PFSK-1 (cell line): Measurements from ENCODE around the gene VIT.

ENCODE experiments used
- FOXP2 ChIP-seq: optimal IDR thresholded peaks from 2 replicates; pipeline ENCODE3; 2011; ENCODE audit warnings: borderline replicate concordance, control low read depth, inconsistent platforms; ENCODE audit not compliant: insufficient read depth; ENCODE audit errors: extremely low read length, extremely low read depth
- POLR2AphosphoS5 ChIP-seq: IDR thresholded peaks from 2 replicates; pipeline ENCODE4 v1.6.1; 2012; ENCODE audit warnings: low read depth, mild to moderate bottlenecking, control low read depth, low read length, moderate library complexity
- SIN3A ChIP-seq: IDR thresholded peaks from 2 replicates; pipeline ENCODE4 v1.6.1; 2012; ENCODE audit warnings: mild to moderate bottlenecking, low read length, moderate library complexity, borderline replicate concordance; ENCODE audit not compliant: insufficient read depth
- TAF1 ChIP-seq: IDR thresholded peaks from 2 replicates; pipeline ENCODE4 v1.6.1; 2012; ENCODE audit warnings: low read length, control low read depth, borderline replicate concordance; ENCODE audit not compliant: insufficient read depth
- TF ChIP-seq, protein P1 (sequence below), 2 experiments: IDR thresholded peaks; 2 replicates each; pipeline versions ENCODE4 v1.6.1 to v1.8.0; 2011 to 2012; ENCODE audit warnings: low read depth in 2 of 2, low read length in 2 of 2, control low read depth in 1 of 2, inconsistent platforms in 1 of 2, mild to moderate bottlenecking in 1 of 2, moderate library complexity in 1 of 2; ENCODE audit not compliant: insufficient read depth in 1 of 2

Gene VIT

DNA sequence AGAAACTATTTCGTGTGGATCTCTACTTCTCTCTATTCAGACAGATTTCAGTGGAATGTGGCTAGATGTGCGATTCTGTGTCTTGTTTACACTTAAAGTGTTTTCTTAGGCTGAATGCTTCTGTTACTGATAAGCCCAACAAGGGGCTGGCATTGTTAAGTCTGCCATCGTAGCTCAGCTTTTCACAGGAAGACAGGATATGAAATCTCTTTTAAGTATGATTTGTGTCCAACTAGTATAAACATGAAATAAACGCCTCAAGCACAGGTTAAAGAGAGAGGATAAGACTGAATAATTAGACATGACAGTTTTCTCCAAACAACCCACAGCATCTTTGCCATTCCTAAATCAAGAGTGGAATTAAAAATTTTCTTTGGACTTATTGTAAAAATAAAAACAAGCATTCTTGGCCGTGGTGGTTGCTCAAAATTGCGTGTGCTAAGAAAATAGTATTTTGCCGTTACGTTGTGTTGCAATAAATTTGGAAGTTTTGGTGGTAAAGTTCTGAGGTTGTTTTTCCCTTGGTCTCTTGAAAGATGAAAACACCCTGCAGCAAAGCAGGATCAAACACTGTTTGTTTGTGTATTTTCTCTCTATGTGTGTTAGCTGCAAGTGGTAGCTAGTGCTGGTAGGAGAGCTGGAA lies 1.0 kb downstream of the VIT start:
- TF ChIP-seq POLR2AphosphoS5 (no peak), FOXP2 (no peak), SIN3A (no peak), TAF1 (no peak)
- TF ChIP-seq, protein P1, sequence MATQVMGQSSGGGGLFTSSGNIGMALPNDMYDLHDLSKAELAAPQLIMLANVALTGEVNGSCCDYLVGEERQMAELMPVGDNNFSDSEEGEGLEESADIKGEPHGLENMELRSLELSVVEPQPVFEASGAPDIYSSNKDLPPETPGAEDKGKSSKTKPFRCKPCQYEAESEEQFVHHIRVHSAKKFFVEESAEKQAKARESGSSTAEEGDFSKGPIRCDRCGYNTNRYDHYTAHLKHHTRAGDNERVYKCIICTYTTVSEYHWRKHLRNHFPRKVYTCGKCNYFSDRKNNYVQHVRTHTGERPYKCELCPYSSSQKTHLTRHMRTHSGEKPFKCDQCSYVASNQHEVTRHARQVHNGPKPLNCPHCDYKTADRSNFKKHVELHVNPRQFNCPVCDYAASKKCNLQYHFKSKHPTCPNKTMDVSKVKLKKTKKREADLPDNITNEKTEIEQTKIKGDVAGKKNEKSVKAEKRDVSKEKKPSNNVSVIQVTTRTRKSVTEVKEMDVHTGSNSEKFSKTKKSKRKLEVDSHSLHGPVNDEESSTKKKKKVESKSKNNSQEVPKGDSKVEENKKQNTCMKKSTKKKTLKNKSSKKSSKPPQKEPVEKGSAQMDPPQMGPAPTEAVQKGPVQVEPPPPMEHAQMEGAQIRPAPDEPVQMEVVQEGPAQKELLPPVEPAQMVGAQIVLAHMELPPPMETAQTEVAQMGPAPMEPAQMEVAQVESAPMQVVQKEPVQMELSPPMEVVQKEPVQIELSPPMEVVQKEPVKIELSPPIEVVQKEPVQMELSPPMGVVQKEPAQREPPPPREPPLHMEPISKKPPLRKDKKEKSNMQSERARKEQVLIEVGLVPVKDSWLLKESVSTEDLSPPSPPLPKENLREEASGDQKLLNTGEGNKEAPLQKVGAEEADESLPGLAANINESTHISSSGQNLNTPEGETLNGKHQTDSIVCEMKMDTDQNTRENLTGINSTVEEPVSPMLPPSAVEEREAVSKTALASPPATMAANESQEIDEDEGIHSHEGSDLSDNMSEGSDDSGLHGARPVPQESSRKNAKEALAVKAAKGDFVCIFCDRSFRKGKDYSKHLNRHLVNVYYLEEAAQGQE (IDR thresholded peaks at IDR 0.05; ENCODE audit: insufficient read depth in 1 of 2, low read depth in 2 of 2, low read length in 2 of 2) = no peak

DNA sequence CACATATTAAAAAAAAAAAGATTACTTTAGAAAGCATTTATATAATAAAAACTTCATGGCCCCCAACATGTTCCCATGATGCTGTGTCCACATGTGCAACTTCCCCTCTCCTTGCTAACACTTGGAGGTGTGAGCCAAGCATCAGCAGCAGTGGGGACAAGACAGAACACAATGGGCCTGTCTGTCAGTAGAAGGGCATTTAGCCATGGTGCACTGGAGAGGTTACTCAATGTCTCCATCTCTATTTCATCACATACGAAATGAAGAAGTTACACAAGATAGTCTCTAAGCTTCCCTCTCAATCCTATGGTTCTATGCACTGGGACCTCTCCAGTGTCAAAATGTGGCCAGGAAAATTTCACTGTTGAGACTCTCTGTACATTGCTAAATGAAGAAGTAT lies 2.5 kb downstream of the VIT start:
- no peak for TF ChIP-seq FOXP2

DNA sequence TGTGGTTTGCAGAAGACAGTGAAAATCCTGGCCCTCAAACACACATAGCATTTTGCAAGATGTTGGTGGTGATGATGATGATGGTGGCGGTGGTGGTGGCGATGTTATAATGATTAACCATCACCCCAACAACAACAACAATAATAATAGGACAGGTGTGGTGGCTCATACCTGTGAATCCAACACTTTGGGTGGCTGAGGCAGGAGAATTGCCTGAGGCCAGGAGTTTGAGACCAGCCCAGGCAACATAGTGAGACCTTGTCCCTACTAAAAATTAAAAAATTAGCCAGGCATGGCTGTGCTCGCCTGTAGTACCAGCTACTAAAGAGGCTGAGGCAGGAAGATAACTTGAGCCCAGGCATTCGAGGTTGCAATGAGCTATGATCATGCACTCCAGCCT lies 3.8 kb downstream of the VIT start:
- TF ChIP-seq FOXP2 (no peak), SIN3A (no peak), POLR2AphosphoS5 (no peak), TAF1 (no peak)
- TF ChIP-seq, protein P1 (IDR thresholded peaks at IDR 0.05; ENCODE audit: insufficient read depth in 1 of 2, low read depth in 2 of 2, low read length in 2 of 2) = no peak

DNA sequence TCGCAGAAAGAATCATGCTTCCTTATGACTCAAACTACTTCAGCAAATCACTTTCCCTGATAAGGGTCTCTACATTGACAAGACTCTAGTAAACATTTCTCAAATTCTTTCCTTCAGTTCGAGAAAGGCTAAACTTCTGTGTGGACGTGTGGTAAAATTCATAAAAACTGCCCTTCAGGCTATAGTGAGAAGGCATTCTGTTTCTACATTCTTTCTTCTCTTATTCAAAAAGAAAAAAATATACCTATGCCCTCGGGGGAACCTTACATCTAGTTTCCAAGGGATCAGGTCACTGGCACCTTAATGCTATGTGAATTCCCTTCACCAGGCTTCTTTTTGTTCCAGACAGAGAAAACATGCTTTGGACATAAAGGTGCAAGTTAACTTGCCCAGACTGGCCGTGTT lies 4.9 kb downstream of the VIT start:
- TF ChIP-seq FOXP2 (no peak), POLR2AphosphoS5 (no peak), TAF1 (no peak), SIN3A (no peak)
- TF ChIP-seq, protein P1 (IDR thresholded peaks at IDR 0.05; ENCODE audit: insufficient read depth in 1 of 2, low read depth in 2 of 2, low read length in 2 of 2) = no peak

DNA sequence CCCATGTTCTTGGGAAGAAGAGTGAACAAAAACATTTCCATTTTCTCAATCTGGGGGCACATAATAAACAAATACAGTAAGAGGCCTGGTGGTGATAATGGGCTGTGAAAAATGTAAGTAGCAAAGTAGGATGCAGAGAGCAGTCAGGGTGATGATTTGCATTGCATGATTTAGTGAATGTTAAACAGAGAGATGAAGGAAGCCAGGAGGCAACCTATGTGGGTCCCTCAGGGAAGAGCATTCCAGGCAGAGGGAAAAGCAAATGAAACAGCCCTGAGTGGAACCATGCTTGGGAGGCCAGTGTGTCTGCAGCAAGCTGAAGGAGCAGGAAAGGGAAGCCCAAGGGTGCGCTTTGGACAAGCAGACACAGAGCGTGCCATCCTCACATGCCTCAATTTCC lies 5.4 kb downstream of the VIT start:
- TF ChIP-seq, protein P1 (IDR thresholded peaks at IDR 0.05; ENCODE audit: insufficient read depth in 1 of 2, low read depth in 2 of 2, low read length in 2 of 2) = no peak
- TF ChIP-seq SIN3A (no peak), POLR2AphosphoS5 (no peak), FOXP2 (no peak), TAF1 (no peak)

DNA sequence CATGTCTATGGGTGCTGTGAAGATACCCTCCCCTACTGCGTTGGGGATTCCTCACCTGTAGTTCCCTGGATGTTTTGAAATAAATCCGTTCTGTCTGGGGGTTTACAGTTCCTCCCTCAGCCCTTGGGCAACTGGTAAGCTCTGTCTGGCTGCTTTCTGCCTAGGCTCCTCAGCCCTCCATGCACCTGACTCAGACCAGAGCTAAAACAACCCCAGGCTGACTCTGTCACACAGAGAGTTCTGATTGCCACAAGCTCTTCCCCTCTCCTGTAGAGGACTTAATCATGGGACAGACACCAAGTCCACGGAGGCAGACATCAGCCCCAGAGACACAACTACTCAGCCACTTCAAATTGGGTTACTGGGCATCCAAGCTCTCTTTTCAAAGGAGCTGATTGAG lies 6.3 kb downstream of the VIT start:
- TF ChIP-seq SIN3A (no peak), POLR2AphosphoS5 (no peak), FOXP2 (no peak), TAF1 (no peak)
- TF ChIP-seq, protein P1 (IDR thresholded peaks at IDR 0.05; ENCODE audit: insufficient read depth in 1 of 2, low read depth in 2 of 2, low read length in 2 of 2) = no peak
